ENCODE data around the gene DEFB132.

DEFB132 gene

DNA sequence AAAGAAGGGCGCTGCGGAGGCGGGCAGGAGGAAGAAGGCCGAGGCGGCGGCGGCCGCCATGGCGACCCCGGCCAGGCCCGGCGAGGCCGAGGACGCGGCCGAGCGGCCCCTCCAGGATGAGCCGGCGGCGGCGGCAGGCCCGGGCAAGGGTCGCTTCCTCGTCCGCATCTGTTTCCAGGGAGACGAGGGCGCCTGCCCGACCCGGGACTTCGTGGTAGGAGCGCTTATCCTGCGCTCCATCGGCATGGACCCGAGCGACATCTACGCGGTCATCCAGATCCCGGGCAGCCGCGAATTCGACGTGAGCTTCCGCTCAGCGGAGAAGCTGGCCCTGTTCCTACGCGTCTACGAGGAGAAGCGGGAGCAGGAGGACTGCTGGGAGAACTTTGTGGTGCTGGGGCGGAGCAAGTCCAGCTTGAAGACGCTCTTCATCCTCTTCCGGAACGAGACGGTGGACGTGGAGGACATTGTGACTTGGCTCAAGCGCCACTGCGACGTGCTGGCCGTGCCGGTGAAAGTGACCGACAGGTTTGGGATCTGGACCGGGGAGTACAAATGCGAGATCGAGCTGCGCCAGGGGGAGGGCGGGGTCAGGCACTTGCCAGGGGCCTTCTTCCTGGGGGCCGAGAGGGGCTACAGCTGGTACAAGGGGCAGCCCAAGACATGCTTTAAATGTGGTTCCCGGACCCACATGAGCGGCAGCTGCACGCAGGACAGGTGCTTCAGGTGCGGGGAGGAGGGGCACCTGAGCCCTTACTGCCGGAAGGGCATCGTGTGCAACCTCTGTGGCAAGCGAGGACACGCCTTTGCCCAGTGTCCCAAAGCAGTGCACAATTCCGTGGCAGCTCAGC lies 40.6 kb downstream of the DEFB132 start:
- FAIRE-seq: no peak

GRCh38 chr20:298776-299391 lies 41.4 kb downstream of the DEFB132 start:
- FAIRE-seq: no peak

DNA sequence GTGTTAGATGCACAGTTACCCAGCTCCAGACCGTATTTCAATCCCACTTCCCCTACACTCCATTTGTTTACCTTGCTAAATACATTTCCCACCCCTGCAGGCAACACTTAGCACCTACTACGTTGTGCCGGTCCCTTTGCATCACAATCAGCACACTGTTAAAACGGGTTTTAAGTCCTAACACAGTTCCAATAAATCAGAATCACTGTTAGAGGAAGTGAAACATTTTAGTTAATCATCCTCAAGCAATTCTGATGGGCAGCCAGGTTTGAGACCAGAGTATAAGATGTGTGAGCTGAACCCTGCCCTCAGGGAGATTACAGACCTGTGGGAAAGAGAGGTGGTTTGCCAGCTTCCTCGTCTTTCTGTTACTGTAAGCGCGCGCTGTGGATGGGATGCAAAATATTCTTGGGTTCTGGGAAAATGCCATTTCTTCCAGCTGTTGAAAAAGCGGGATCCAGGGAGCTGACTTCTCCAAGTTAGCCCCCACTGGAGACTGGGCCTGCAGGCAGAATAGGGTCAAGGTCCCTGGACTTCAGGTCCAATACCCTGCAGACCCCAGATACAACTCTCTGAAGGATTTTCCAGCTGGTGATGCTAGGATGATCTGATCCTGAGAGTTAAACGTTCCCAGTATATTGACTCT lies 42.9 kb downstream of the DEFB132 start:
- FAIRE-seq: no peak

GRCh38 chr20:301886-302848 lies 44.6 kb downstream of the DEFB132 start:
- no peak for FAIRE-seq

DNA sequence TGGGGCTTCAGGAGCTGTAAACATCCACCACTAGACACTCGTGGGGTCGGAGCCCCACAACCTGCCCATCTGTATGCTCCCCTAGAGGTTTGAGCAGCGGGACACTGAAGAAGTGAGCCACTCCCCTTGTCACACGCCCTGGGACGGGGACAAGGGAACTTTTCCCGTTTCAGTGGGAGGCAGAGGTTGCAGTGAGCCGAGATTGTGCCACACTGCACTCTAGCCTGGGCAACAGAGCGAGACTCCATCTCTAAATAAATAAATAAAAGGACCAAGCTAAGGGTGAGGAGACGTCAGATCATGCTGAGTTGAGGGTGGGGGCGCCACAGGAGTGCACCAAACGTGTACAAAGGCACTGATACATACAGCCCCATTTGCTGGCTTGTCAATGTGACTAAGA lies 48.2 kb downstream of the DEFB132 start:
- no peak for FAIRE-seq

DNA sequence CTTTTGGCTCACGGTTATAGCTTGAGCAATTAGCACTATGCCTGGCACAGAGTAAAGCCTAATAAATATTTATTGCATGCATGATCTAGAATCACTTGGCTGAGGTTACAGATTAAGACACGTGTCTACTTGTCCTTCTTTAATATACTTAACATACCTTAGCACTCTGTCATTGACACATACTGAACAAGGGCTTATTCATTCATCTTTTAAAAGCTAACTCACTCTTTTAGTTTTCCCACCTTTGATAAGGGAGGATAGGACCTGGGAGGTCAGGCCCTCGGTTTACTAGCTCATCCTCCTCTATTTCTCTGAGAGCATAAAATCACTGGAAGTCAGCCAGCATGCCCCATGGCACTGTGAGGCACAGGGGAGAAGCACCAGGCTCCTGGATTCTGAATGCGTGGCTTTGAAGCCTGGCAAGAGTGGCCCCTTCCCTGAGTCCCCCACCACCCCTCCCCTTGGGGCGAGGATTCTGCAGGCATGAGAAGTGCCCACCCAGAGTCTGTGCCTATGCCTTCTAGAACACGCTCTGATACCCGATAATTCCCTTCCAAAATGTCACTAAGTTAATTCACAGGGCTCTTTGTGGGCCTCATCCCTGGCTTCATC lies 51.0 kb downstream of the DEFB132 start:
- no peak for FAIRE-seq

DNA sequence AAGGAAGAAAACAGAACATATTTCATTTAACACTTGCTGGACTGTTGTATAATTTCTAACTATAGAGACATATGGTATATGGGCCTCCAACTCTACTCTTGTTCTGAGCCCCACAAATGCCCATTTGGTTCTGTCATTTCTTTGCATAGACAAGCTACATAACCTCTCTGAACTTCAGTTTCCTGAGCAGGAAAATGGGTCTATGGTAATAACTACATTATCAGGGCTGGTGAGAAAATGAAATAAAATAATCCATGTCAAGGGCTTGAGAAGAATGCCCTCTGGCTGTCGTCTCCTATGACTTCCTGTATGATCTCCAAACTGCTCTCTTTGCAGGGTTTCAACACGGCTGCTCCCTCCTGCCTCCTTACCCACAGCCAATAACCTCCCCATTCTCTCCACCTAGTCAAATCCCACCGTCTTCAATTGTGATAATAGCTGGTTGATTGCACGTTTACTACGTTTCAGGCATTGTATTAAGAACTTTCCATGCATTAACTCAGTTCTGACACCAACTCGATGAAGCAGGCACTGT lies 51.8 kb downstream of the DEFB132 start:
- FAIRE-seq: no peak

- peak; percentile 99 for FAIRE-seq
Measured at GRCh38 chr20:309841-310644, 52.5 kb downstream of the DEFB132 start.

DNA sequence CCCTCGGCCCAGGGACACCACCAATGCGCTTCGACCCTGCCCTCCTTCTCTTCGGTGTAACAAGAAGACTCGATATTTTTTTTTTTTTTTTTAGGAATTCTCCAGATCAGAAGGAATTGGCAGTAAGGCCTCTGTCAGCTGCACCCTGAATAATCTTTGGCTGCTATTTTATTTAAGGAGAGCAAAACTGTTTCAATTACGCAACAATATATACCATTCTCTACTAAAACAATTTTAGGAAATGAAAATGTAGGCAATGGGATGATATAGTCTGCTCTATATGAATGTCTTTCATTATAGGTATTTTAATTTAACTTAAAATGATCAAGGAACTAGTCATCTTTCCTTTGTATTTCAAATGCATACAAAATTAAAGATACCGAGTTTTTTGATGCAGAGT lies 53.1 kb downstream of the DEFB132 start:
- no peak for FAIRE-seq
